Gastroesophageal sphincter (tissue), 4 donors: Measurements from ENCODE around the gene TRIM17. TPM values are rescaled to one million over a fixed set of nuclear protein-coding genes. Genes with fewer than 3 reads are reported as not detected.

ENCODE experiments used
- ATAC-seq: fragments of 150-250 bp; one replicate; pipeline ENCODE4 v1.9.1; 2016; ENCODE audit warnings: mild to moderate bottlenecking, moderate library complexity
- H3K27ac ChIP-seq, 4 donors: fragments of 200-600 bp; sonication (generic) in 3 of 4; 1 replicate in 3 of 4; 2 replicates in 1 of 4; pipeline ENCODE4 v1.5.1; 2016 to 2019
- H3K27me3 ChIP-seq: fragments of 200-600 bp; sonication (generic); one replicate; pipeline ENCODE4 v1.5.1; 2019
- H3K36me3 ChIP-seq, 2 donors: fragments of 200-600 bp; sonication (generic); one replicate each; pipeline ENCODE4 v1.5.1; 2019; ENCODE audit warnings: control low read depth in 1 of 2
- H3K4me1 ChIP-seq, 3 donors: fragments of 200-600 bp; sonication (generic); 1 replicate in 2 of 3; 2 replicates in 1 of 3; pipeline ENCODE4 v1.5.1; 2016 to 2019; ENCODE audit warnings: control low read depth in 2 of 3
- H3K4me3 ChIP-seq, 2 donors: fragments of 200-600 bp; sonication (generic); one replicate each; pipeline ENCODE4 v1.5.1; 2019; ENCODE audit warnings: mild to moderate bottlenecking in 1 of 2, moderate library complexity in 1 of 2
- H3K9me3 ChIP-seq, 3 donors: fragments of 200-600 bp; sonication (generic); one replicate each; pipeline ENCODE4 v1.5.1; 2017 to 2019; ENCODE audit warnings: control low read depth in 2 of 3
- EP300 ChIP-seq: sonication (generic); formaldehyde crosslinking; IDR thresholded peaks from one replicate; pipeline ENCODE4 v1.6.1; 2017; ENCODE audit warnings: antibody characterized with exemption, mild to moderate bottlenecking
- POLR2A ChIP-seq, 2 donors: fragments of 450-650 bp; IDR thresholded peaks; one replicate each; pipeline ENCODE4 v1.6.1; 2017; ENCODE audit warnings: antibody characterized with exemption in 2 of 2, mild to moderate bottlenecking in 2 of 2, moderate library complexity in 1 of 2
- POLR2AphosphoS5 ChIP-seq: sonication (generic); formaldehyde crosslinking; IDR thresholded peaks from one replicate; pipeline ENCODE4 v1.6.1; 2017; ENCODE audit warnings: antibody characterized with exemption
- WGBS, 2 donors: methylation state at CpG; one replicate each; pipeline ENCODE4 v1.1.5; 2018; ENCODE audit warnings: low coverage in 1 of 2; 5-methylcytosine and 5-hydroxymethylcytosine counted together
- total RNA-seq, 4 donors: library from RNA; depleted of rRNA; stranded (reverse); fragments of >200 nt; gene quantifications; one replicate each; pipeline ENCODE4 v1.1.0, GENCODE V29; 2016
- TF ChIP-seq, protein P1 (sequence below), 4 experiments: fragments of 200-600 bp in 2 of 4; fragments of 450-650 bp in 2 of 4; sonication (generic) in 1 of 4; IDR thresholded peaks; one replicate each; pipeline ENCODE4 v1.5.1; 2017 to 2019; ENCODE audit warnings: antibody characterized with exemption in 4 of 4, mild to moderate bottlenecking in 2 of 4, moderate library complexity in 2 of 4

Gene TRIM17
- total RNA-seq, 4 donors from 2014 or later = not detected

DNA sequence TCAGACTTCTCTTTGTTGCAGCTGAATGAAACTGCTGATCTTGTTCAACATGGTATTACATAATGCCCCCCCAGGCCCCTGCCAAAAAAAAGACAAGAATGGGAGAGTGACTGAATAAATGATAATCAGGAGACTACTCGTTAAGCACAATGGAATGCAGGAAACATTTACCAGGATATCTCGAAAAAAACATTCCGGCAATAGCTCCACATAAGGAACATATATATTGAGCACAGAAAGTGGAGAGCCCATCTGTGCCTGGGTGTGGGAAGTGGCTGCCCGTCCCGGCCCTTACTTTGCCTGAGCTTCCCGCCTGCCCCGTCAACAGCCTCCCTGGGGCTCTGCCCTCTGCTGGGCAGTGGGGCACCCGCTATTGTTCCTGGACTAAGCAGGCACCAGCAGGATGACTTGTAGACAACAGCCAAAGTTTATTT lies 23.4 kb downstream of the TRIM17 start:
- Histone ChIP-seq H3K36me3 (peaks cover 0 to 52% of the 10 kb centered on the region in 2 donors), H3K9me3 (no peaks in the 10 kb centered on the region), H3K27ac (peak overlapping the region in 3 of 4 donors; percentile 26 to 60 (median 56)), H3K27me3 (no peaks in the 10 kb centered on the region), H3K4me1 (peaks cover 0 to 19% (median 3%) of the 10 kb centered on the region in 3 donors), H3K4me3 (no peak overlapping the region)
- no peak for TF ChIP-seq POLR2AphosphoS5
- TF ChIP-seq, protein P1, sequence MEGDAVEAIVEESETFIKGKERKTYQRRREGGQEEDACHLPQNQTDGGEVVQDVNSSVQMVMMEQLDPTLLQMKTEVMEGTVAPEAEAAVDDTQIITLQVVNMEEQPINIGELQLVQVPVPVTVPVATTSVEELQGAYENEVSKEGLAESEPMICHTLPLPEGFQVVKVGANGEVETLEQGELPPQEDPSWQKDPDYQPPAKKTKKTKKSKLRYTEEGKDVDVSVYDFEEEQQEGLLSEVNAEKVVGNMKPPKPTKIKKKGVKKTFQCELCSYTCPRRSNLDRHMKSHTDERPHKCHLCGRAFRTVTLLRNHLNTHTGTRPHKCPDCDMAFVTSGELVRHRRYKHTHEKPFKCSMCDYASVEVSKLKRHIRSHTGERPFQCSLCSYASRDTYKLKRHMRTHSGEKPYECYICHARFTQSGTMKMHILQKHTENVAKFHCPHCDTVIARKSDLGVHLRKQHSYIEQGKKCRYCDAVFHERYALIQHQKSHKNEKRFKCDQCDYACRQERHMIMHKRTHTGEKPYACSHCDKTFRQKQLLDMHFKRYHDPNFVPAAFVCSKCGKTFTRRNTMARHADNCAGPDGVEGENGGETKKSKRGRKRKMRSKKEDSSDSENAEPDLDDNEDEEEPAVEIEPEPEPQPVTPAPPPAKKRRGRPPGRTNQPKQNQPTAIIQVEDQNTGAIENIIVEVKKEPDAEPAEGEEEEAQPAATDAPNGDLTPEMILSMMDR (IDR thresholded peaks at IDR 0.05) = peak in 3 of 4 experiments; percentile 48 to 66 (median 51)
- 20 to 44% methylated on average over 3 to 5 of the region's 8 CpGs for WGBS, 2 donors
- peak; percentile 79 for ATAC-seq

DNA sequence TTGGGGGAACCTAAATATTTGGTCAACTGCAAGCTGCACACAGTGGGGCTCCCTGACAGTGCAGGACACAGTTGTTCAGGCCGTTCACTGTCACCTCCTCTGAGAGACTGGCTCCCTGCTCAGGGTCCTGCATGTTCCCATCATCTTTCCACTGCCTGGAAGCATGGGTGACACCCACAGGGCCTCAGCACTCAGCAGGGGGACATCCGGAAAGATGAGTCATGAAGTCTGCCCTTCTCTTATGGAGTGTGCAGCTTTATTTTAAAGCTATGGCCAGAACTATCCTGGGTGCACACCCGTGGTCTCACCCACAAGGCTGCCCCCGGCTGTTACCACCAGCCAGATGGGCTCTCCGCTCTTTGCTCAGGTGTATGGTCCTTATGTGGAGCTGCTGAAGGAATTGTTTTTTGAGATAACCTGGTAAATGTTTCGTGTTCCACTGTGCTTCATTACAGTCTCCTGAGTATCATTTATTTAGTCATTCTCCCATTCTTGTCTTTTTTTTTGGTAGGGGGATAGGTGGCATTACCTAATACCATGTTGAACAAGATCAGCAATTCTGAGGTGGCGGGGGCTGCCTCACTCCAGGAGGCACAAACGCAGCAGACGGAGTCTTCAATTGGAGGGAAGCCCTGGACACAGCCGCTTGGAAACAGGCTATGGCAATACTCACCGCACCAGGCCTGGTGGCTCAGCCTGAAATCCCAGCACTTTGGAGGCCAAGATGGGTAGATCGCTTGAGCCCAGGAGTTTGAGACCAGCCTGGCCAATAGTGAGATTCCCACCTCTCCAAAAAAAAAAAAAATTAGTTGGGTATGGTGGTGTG lies 24.3 kb downstream of the TRIM17 start:
- H3K9me3 ChIP-seq = no peaks in the 10 kb centered on the region
- peaks cover 0 to 19% (median 3%) of the 10 kb centered on the region in 3 donors for H3K4me1 ChIP-seq
- H3K27ac ChIP-seq = no peak overlapping the region
- H3K36me3 ChIP-seq = peaks cover 0 to 43% of the 10 kb centered on the region in 2 donors
- H3K27me3 ChIP-seq = no peaks in the 10 kb centered on the region
- TF ChIP-seq POLR2A (IDR thresholded peaks at IDR 0.05) (no peak), EP300 (no peak)
- TF ChIP-seq, protein P1 (IDR thresholded peaks at IDR 0.05) = no peak
- WGBS, 2 donors = 94 to 100% methylated on average over 4 to 8 of the region's 12 CpGs
- no peak for ATAC-seq
- no peak overlapping the region for H3K4me3 ChIP-seq

DNA sequence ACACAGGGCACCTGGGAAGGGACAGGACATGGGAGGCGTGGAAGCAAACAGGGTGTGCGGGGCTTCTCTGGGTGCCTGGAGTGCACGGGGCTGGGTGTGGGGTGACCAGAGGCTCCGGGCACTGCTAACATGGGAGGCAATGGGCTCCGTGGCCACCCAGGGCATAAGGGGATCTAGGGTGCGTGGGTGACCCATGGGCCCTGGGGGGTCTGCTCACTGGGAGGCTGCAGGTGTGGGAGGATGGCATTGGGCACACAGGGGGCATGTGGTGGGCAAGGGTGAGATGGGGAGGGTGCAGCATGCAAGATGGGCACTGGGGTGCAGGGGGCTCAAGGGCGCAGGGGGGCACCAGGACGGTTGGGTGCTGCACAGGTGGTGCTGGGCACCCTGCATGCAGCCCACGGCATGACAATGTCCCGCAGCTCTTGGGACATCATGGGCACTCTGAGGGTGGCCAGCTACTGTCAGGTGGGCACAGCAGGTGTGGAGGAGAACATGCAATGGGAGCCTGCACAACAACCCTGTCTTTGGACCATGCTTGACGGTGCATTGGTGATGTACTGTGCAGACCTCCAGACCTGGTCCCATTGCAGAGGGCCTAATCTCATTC lies 25.1 kb downstream of the TRIM17 start:
- TF ChIP-seq, protein P1 (IDR thresholded peaks at IDR 0.05) = no peak
- TF ChIP-seq POLR2AphosphoS5 (no peak), POLR2A (IDR thresholded peaks at IDR 0.05) (no peak), EP300 (no peak)
- Histone ChIP-seq H3K4me1 (peaks cover 0 to 19% (median 3%) of the 10 kb centered on the region in 3 donors), H3K4me3 (no peak overlapping the region), H3K27ac (no peak overlapping the region), H3K27me3 (no peaks in the 10 kb centered on the region), H3K36me3 (peaks cover 0 to 35% of the 10 kb centered on the region in 2 donors), H3K9me3 (no peaks in the 10 kb centered on the region)
- 90 to 100% methylated on average over 1 to 2 of the region's 11 CpGs for WGBS, 2 donors
- peak; percentile 12 for ATAC-seq

DNA sequence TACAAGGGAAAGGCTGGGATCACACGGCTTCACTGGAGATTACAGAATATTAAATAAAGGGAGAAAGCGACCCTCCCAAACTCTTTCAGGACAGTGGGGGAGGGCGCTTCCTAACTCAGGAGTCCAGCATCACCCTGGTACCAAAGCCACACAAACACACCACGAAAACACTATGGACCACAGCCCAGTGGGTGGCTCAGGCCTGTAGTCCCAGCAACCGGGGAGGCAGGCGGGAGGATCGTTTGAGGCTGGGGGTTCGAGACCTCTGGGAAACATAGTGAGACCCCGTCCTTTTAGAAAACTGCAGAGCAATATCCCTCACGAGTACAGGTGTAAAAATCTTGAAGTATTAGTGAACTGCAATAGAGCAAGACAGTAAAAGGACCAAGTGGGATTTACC lies 26.0 kb downstream of the TRIM17 start:
- H3K27ac ChIP-seq = no peak overlapping the region
- H3K4me3 ChIP-seq = no peak overlapping the region
- no peaks in the 10 kb centered on the region for H3K9me3 ChIP-seq
- ATAC-seq = no peak
- peaks cover 0 to 26% of the 10 kb centered on the region in 2 donors for H3K36me3 ChIP-seq
- 76 to 77% methylated on average over 3 to 10 of the region's 10 CpGs for WGBS, 2 donors
- peaks cover 0 to 19% (median 3%) of the 10 kb centered on the region in 3 donors for H3K4me1 ChIP-seq
- TF ChIP-seq POLR2AphosphoS5 (no peak), EP300 (no peak), POLR2A (IDR thresholded peaks at IDR 0.05) (no peak)
- TF ChIP-seq, protein P1 (IDR thresholded peaks at IDR 0.05) = no peak
- no peaks in the 10 kb centered on the region for H3K27me3 ChIP-seq

DNA sequence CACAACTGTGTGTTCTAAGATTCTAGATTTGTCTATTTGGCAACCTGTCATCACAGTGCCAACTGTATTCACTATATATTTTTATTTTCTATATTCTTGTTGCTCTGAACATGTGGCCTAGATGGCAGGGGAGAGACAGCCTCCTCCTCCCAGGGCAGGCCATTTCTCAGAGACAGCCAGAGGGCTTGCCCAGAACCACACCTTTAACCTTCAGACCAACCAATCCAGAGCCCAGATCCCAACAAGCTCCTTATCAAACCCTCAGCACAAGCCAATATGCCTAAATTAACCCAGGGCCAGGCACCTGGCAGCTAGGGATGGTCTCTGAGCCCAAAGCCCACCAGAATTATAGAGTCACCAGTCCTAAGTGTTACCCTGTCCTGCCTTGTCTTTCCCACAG lies 29.3 kb downstream of the TRIM17 start:
- peaks cover 0 to 3% of the 10 kb centered on the region in 2 donors for H3K36me3 ChIP-seq
- no peak overlapping the region for H3K4me3 ChIP-seq
- H3K27ac ChIP-seq = no peak overlapping the region
- no peaks in the 10 kb centered on the region for H3K4me1 ChIP-seq
- ATAC-seq = no peak
- TF ChIP-seq EP300 = no peak
- TF ChIP-seq POLR2A (IDR thresholded peaks at IDR 0.05) = no peak
- no peaks in the 10 kb centered on the region for H3K27me3 ChIP-seq
- no peaks in the 10 kb centered on the region for H3K9me3 ChIP-seq
